Measurements from ENCODE around the gene NEK6.

DNA sequence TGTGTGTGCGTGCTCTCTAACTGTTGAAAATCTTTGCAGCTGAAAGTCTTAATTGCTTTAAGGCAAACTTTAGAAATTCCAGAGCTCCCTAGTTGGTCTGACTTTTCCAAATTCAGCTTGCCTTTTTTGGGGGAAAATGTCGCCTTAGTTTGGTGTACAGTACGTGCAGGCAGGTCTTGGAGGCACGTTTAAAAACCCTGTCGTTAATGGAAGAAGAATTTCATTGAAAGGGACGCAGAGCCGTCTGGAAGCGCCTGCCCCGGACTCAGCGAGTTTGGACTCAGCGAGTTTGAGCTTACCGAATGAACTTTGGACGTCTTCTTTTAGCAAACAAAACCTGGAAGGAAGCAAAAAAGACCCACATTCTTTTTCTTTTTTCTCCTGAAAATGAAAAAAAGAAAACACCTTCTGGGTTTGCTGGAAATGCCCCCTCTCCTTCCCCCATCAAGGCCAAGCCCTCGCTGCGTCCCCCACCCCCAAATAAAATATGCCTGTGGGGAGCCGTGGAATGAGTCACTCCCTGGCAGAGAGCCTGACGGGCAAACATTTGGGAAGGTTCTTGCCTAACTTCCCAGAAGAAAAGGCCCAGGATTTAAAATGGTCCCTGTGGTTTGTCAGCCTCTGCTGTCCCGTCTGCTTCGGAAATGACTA, 1.5 kb downstream of the NEK6 start:
- TF ChIP-seq, protein P1, sequence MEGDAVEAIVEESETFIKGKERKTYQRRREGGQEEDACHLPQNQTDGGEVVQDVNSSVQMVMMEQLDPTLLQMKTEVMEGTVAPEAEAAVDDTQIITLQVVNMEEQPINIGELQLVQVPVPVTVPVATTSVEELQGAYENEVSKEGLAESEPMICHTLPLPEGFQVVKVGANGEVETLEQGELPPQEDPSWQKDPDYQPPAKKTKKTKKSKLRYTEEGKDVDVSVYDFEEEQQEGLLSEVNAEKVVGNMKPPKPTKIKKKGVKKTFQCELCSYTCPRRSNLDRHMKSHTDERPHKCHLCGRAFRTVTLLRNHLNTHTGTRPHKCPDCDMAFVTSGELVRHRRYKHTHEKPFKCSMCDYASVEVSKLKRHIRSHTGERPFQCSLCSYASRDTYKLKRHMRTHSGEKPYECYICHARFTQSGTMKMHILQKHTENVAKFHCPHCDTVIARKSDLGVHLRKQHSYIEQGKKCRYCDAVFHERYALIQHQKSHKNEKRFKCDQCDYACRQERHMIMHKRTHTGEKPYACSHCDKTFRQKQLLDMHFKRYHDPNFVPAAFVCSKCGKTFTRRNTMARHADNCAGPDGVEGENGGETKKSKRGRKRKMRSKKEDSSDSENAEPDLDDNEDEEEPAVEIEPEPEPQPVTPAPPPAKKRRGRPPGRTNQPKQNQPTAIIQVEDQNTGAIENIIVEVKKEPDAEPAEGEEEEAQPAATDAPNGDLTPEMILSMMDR (IDR thresholded peaks at IDR 0.05 in 2 of 3, conservative IDR thresholded peaks at IDR 0.05 in 1 of 3; ENCODE audit: insufficient read depth in 2 of 3, low read depth in 1 of 3, low read length in 3 of 3): no peak
- TF ChIP-seq ZNF239 (CRISPR knock-in tag; IDR thresholded peaks at IDR 0.05): no peak
- no peak for TF ChIP-seq POLR2A (conservative IDR thresholded peaks at IDR 0.05)

Measured in K562 (cell line).